Raji (cell line): ENCODE measurements around the gene PROM1.

Experiments used
- POLR2A ChIP-seq: IDR thresholded peaks from 2 replicates; pipeline ENCODE4 v1.6.1; 2011; ENCODE audit warnings: low read depth, low read length, control low read depth; ENCODE audit not compliant: insufficient read depth

The PROM1 gene

GRCh38 chr4:16088601-16089000 is 4.8 kb upstream of the PROM1 start:
- TF ChIP-seq POLR2A = no peak

GRCh38 chr4:16085822-16086221 is 2.0 kb upstream of the PROM1 start:
- TF ChIP-seq POLR2A = no peak

- TF ChIP-seq POLR2A = no peak
These were observed 1.2 kb downstream of the PROM1 start for GRCh38 chr4:16082426-16083240.

- TF ChIP-seq POLR2A = no peak
These were observed 1.8 kb downstream of the PROM1 start for GRCh38 chr4:16082041-16082425.

GRCh38 chr4:16079046-16079445 is 4.8 kb downstream of the PROM1 start:
- TF ChIP-seq POLR2A = no peak

GRCh38 chr4:16078195-16078760 is 5.5 kb downstream of the PROM1 start:
- no peak for TF ChIP-seq POLR2A

GRCh38 chr4:16077786-16078185 is 6.0 kb downstream of the PROM1 start:
- no peak for TF ChIP-seq POLR2A

- no peak for TF ChIP-seq POLR2A
These were observed 7.7 kb downstream of the PROM1 start for GRCh38 chr4:16075975-16076757.

GRCh38 chr4:16075061-16075460 is 8.8 kb downstream of the PROM1 start:
- no peak for TF ChIP-seq POLR2A

- TF ChIP-seq POLR2A = no peak
These were observed 11.7 kb downstream of the PROM1 start for GRCh38 chr4:16072168-16072567.

- TF ChIP-seq POLR2A = no peak
These were observed 13.6 kb downstream of the PROM1 start for GRCh38 chr4:16070203-16070602.

GRCh38 chr4:16067515-16067914 is 16.3 kb downstream of the PROM1 start:
- TF ChIP-seq POLR2A = no peak

- TF ChIP-seq POLR2A = no peak
These were observed 17.2 kb downstream of the PROM1 start for GRCh38 chr4:16066586-16067128.

- no peak for TF ChIP-seq POLR2A
These were observed 18.8 kb downstream of the PROM1 start for GRCh38 chr4:16065066-16065465.

GRCh38 chr4:16062601-16063000 is 21.2 kb downstream of the PROM1 start:
- TF ChIP-seq POLR2A = no peak
